Measurements from ENCODE around the gene OR10D3.

DNA sequence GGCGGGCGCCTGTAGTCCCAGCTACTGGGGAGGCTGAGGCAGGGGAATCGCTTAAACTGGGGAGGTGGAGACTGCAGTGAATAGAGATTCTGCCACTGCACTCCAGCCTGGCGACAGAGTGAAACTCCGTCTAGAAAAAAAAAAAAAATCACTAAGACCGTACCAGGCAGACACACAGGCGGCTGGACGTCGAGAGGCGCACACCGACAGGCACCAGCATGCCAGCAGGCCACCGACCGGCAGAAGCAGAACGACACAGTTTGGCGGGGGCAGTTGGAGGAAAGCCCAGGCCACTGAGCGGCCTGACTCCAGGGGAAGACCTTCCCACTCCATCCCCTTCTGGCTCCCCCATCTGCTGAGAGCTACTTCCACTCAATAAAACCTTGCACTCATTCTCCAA, 17.5 kb downstream of the OR10D3 start:
- TF ChIP-seq, protein P1, sequence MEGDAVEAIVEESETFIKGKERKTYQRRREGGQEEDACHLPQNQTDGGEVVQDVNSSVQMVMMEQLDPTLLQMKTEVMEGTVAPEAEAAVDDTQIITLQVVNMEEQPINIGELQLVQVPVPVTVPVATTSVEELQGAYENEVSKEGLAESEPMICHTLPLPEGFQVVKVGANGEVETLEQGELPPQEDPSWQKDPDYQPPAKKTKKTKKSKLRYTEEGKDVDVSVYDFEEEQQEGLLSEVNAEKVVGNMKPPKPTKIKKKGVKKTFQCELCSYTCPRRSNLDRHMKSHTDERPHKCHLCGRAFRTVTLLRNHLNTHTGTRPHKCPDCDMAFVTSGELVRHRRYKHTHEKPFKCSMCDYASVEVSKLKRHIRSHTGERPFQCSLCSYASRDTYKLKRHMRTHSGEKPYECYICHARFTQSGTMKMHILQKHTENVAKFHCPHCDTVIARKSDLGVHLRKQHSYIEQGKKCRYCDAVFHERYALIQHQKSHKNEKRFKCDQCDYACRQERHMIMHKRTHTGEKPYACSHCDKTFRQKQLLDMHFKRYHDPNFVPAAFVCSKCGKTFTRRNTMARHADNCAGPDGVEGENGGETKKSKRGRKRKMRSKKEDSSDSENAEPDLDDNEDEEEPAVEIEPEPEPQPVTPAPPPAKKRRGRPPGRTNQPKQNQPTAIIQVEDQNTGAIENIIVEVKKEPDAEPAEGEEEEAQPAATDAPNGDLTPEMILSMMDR (IDR thresholded peaks at IDR 0.05) = no peak
- TF ChIP-seq POLR2A (IDR thresholded peaks at IDR 0.05) = no peak
- no peak for TF ChIP-seq POLR2AphosphoS5 (IDR thresholded peaks at IDR 0.05)

Data from stomach (tissue), 4 donors.